Mononuclear cell (primary cell): Measurements from ENCODE around the gene BOLA1. TPM values are rescaled to one million over a fixed set of nuclear protein-coding genes. Genes with fewer than 3 reads are reported as not detected.

Source experiments
- H3K27me3 ChIP-seq: 2 replicates; pipeline ENCODE4 v1.6.0; 2011; ENCODE audit warnings: low read length, control low read depth; ENCODE audit not compliant: insufficient read depth
- H3K4me1 ChIP-seq: 2 replicates; pipeline ENCODE4 v1.5.1; 2011; ENCODE audit warnings: mild to moderate bottlenecking, low read length, control low read depth; ENCODE audit not compliant: insufficient read depth
- H3K4me3 ChIP-seq: 2 replicates; pipeline ENCODE4 v1.5.1; 2011; ENCODE audit warnings: mild to moderate bottlenecking, low read length, moderate library complexity
- H3K9me3 ChIP-seq: 2 replicates; pipeline ENCODE4 v1.5.1; 2011; ENCODE audit warnings: low read depth, mild to moderate bottlenecking, control low read depth, low read length
- total RNA-seq: library from RNA; depleted of rRNA; stranded (reverse); fragments of >200 nt; gene quantifications from one replicate; pipeline ENCODE4 v1.2.3, GENCODE V29; 2012

BOLA1 gene
- total RNA-seq, 1 donor: 4.0 TPM

- Histone ChIP-seq H3K9me3 (no peaks in the 10 kb centered on the region), H3K27me3 (peaks cover 2% of the 10 kb centered on the region), H3K4me1 (peaks cover 26% of the 10 kb centered on the region), H3K4me3 (no peak overlapping the region)
Measured at GRCh38 chr1:149916193-149916897, 17.0 kb downstream of the BOLA1 start.

- peaks cover 26% of the 10 kb centered on the region for H3K4me1 ChIP-seq
- H3K4me3 ChIP-seq: no peak overlapping the region
- H3K9me3 ChIP-seq: no peaks in the 10 kb centered on the region
- H3K27me3 ChIP-seq: peaks cover 2% of the 10 kb centered on the region
Measured at GRCh38 chr1:149916898-149917252, 17.5 kb downstream of the BOLA1 start.

- Histone ChIP-seq H3K27me3 (peaks cover 2% of the 10 kb centered on the region), H3K4me1 (peaks cover 26% of the 10 kb centered on the region), H3K4me3 (peak within 1 kb of the TSS; percentile 35), H3K9me3 (no peaks in the 10 kb centered on the region)
Measured at GRCh38 chr1:149917571-149918144, 18.3 kb downstream of the BOLA1 start, which contains the start of gene SV2A. Gene SV2A (minus strand): TSS chr1:149917844. CDS start chr1:149913840, 4,004 bp downstream.

GRCh38 chr1:149923626-149924025 is 24.3 kb downstream of the BOLA1 start:
- Histone ChIP-seq H3K9me3 (no peaks in the 10 kb centered on the region), H3K4me1 (peaks cover 24% of the 10 kb centered on the region), H3K4me3 (no peak overlapping the region), H3K27me3 (no peaks in the 10 kb centered on the region)

- H3K4me3 ChIP-seq: no peak overlapping the region
- no peaks in the 10 kb centered on the region for H3K27me3 ChIP-seq
- H3K9me3 ChIP-seq: no peaks in the 10 kb centered on the region
- peaks cover 41% of the 10 kb centered on the region for H3K4me1 ChIP-seq
Measured at GRCh38 chr1:149925345-149925744, 26.0 kb downstream of the BOLA1 start.

- H3K9me3 ChIP-seq: no peaks in the 10 kb centered on the region
- H3K4me3 ChIP-seq: no peak overlapping the region
- H3K27me3 ChIP-seq: no peaks in the 10 kb centered on the region
- H3K4me1 ChIP-seq: peaks cover 45% of the 10 kb centered on the region
Measured at GRCh38 chr1:149925751-149926150, 26.4 kb downstream of the BOLA1 start.

- Histone ChIP-seq H3K9me3 (no peaks in the 10 kb centered on the region), H3K4me3 (no peak overlapping the region), H3K27me3 (no peaks in the 10 kb centered on the region), H3K4me1 (peaks cover 51% of the 10 kb centered on the region)
Measured at GRCh38 chr1:149926296-149926695, 26.9 kb downstream of the BOLA1 start.

GRCh38 chr1:149927056-149927562 is 27.7 kb downstream of the BOLA1 start:
- no peaks in the 10 kb centered on the region for H3K9me3 ChIP-seq
- no peaks in the 10 kb centered on the region for H3K27me3 ChIP-seq
- H3K4me1 ChIP-seq: peaks cover 59% of the 10 kb centered on the region
- peak overlapping the region; percentile 97 for H3K4me3 ChIP-seq

- Histone ChIP-seq H3K4me1 (peaks cover 63% of the 10 kb centered on the region), H3K4me3 (peak within 1 kb of the TSS; percentile 97), H3K27me3 (no peaks in the 10 kb centered on the region)
Measured at GRCh38 chr1:149927563-149928400, 28.4 kb downstream of the BOLA1 start, which contains the start of gene SF3B4. Gene SF3B4 (minus strand): TSS chr1:149927803. CDS start chr1:149927759, 44 bp downstream.

GRCh38 chr1:149928401-149928724 is 29.0 kb downstream of the BOLA1 start:
- Histone ChIP-seq H3K4me3 (peak overlapping the region; percentile 97), H3K4me1 (peaks cover 63% of the 10 kb centered on the region), H3K27me3 (no peaks in the 10 kb centered on the region), H3K9me3 (no peaks in the 10 kb centered on the region)

More at GRCh38 chr1:149927563-149928400, 28.4 kb downstream of the BOLA1 start, which contains the start of gene SF3B4:
- H3K9me3 ChIP-seq: no peaks in the 10 kb centered on the region

GRCh38 chr1:149929856-149930255 is 30.5 kb downstream of the BOLA1 start:
- no peak overlapping the region for H3K4me3 ChIP-seq
- H3K27me3 ChIP-seq: no peaks in the 10 kb centered on the region
- H3K9me3 ChIP-seq: no peaks in the 10 kb centered on the region
- peaks cover 63% of the 10 kb centered on the region for H3K4me1 ChIP-seq

GRCh38 chr1:149931212-149931790 is 31.9 kb downstream of the BOLA1 start:
- Histone ChIP-seq H3K9me3 (no peaks in the 10 kb centered on the region), H3K27me3 (no peaks in the 10 kb centered on the region), H3K4me1 (peaks cover 55% of the 10 kb centered on the region), H3K4me3 (peak overlapping the region; percentile 21)

- Histone ChIP-seq H3K27me3 (no peaks in the 10 kb centered on the region), H3K4me3 (no peak overlapping the region)
Measured at GRCh38 chr1:149932474-149932873, 33.1 kb downstream of the BOLA1 start.

GRCh38 chr1:149933208-149933607 is 33.8 kb downstream of the BOLA1 start:
- H3K4me1 ChIP-seq: peaks cover 53% of the 10 kb centered on the region
- no peaks in the 10 kb centered on the region for H3K9me3 ChIP-seq
- H3K4me3 ChIP-seq: no peak overlapping the region
- no peaks in the 10 kb centered on the region for H3K27me3 ChIP-seq

More at GRCh38 chr1:149932474-149932873, 33.1 kb downstream of the BOLA1 start:
- H3K9me3 ChIP-seq: no peaks in the 10 kb centered on the region
- peaks cover 48% of the 10 kb centered on the region for H3K4me1 ChIP-seq

GRCh38 chr1:149934356-149934755 is 35.0 kb downstream of the BOLA1 start:
- Histone ChIP-seq H3K9me3 (no peaks in the 10 kb centered on the region), H3K27me3 (no peaks in the 10 kb centered on the region), H3K4me1 (peaks cover 53% of the 10 kb centered on the region), H3K4me3 (no peak overlapping the region)
